ENCODE measurements around the gene MAN2C1. TPM values are rescaled to one million over a fixed set of nuclear protein-coding genes. Genes with fewer than 3 reads are reported as not detected.
A peak's percentile ranks its signal among the peaks of the same experiment; 100 is the strongest.
"Not testable (repeated sequence)": the region's sequence is repeated elsewhere in the genome, so short reads cannot be mapped to it uniquely, and the experiment has no call there.

MAN2C1 gene
- total and polyA plus RNA-seq, 7 donors: 54.0 to 124 (median 86.5) TPM

DNA sequence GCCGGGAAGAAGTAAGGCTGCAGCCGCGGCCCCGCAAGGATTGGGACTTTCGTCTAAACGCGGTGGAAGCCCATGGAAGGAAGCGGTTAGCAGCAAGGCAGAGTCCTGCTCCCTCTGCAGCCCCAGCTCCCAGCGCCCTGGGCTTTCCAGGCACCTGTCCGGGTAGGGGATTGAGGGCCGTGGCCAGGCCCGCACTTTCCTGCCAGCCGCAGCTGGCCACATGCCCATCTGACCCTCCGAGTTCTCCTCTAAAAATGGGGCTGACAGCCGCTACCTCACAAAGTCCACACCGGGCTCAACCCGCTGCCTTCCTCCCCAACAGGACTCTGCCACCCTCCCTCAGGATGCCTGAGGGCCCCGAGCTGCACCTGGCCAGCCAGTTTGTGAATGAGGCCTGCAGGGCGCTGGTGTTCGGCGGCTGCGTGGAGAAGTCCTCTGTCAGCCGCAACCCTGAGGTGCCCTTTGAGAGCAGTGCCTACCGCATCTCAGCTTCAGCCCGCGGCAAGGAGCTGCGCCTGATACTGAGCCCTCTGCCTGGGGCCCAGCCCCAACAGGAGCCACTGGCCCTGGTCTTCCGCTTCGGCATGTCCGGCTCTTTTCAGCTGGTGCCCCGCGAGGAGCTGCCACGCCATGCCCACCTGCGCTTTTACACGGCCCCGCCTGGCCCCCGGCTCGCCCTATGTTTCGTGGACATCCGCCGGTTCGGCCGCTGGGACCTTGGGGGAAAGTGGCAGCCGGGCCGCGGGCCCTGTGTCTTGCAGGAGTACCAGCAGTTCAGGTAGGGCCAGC, 19.7 kb downstream of the MAN2C1 start:
- DNase-seq (peak in 1 of 2 donors; percentile 58), ATAC-seq (peak; percentile 9 to 33 (median 14))
- Histone ChIP-seq H3K27ac (no peak overlapping the region), H3K9me3 (no peaks in the 10 kb centered on the region), H3K4me1 (peaks cover 8% of the 10 kb centered on the region), H3K36me3 (ENCODE audit: insufficient read depth in 1 of 2, low read depth in 1 of 2) (no peaks in the 10 kb centered on the region), H3K4me3 (peak overlapping the region; percentile 96), H3K27me3 (ENCODE audit: insufficient read depth in 3 of 3, low read length in 2 of 3) (no peaks in the 10 kb centered on the region)
- TF ChIP-seq, protein P1, sequence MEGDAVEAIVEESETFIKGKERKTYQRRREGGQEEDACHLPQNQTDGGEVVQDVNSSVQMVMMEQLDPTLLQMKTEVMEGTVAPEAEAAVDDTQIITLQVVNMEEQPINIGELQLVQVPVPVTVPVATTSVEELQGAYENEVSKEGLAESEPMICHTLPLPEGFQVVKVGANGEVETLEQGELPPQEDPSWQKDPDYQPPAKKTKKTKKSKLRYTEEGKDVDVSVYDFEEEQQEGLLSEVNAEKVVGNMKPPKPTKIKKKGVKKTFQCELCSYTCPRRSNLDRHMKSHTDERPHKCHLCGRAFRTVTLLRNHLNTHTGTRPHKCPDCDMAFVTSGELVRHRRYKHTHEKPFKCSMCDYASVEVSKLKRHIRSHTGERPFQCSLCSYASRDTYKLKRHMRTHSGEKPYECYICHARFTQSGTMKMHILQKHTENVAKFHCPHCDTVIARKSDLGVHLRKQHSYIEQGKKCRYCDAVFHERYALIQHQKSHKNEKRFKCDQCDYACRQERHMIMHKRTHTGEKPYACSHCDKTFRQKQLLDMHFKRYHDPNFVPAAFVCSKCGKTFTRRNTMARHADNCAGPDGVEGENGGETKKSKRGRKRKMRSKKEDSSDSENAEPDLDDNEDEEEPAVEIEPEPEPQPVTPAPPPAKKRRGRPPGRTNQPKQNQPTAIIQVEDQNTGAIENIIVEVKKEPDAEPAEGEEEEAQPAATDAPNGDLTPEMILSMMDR (IDR thresholded peaks at IDR 0.05): no peak
- intact Hi-C loops (cut with DNase I): no loop called here
- WGBS, 3 donors: 33 to 36% (median 33%) methylated on average over 45 to 46 of the region's 46 CpGs

GRCh38 chr15:75348034-75348561, 20.3 kb downstream of the MAN2C1 start:
- no peaks in the 10 kb centered on the region for H3K9me3 ChIP-seq
- no peaks in the 10 kb centered on the region for H3K27me3 ChIP-seq (ENCODE audit: insufficient read depth in 3 of 3, low read length in 2 of 3)
- DNase-seq (peak in 1 of 2 donors; percentile 64), ATAC-seq (peak; percentile 25 to 52 (median 42))
- TF ChIP-seq, protein P1 (IDR thresholded peaks at IDR 0.05): no peak
- intact Hi-C loops (cut with DNase I): no loop called here
- H3K4me1 ChIP-seq: peaks cover 8% of the 10 kb centered on the region
- H3K4me3 ChIP-seq: peak overlapping the region; percentile 96
- peak overlapping the region; percentile 74 for H3K27ac ChIP-seq
- WGBS, 3 donors: 0 to 1% (median 1%) methylated on average over 29 to 45 of the region's 45 CpGs
- no peaks in the 10 kb centered on the region for H3K36me3 ChIP-seq (ENCODE audit: insufficient read depth in 1 of 2, low read depth in 1 of 2)

- Histone ChIP-seq H3K4me3 (peak overlapping the region; percentile 96), H3K27me3 (ENCODE audit: insufficient read depth in 3 of 3, low read length in 2 of 3) (no peaks in the 10 kb centered on the region), H3K36me3 (ENCODE audit: insufficient read depth in 1 of 2, low read depth in 1 of 2) (no peaks in the 10 kb centered on the region), H3K27ac (peak overlapping the region; percentile 74), H3K4me1 (peaks cover 8% of the 10 kb centered on the region), H3K9me3 (no peaks in the 10 kb centered on the region)
- WGBS, 3 donors: 1% methylated on average over 42 to 65 of the region's 65 CpGs
- intact Hi-C loops (cut with DNase I): no loop called here
- TF ChIP-seq, protein P1 (IDR thresholded peaks at IDR 0.05): no peak
- ATAC-seq: peak; percentile 70 to 88 (median 76)
- peak; percentile 65 to 86 for DNase-seq
Measured at GRCh38 chr15:75347222-75348033, 21.0 kb downstream of the MAN2C1 start.

DNA sequence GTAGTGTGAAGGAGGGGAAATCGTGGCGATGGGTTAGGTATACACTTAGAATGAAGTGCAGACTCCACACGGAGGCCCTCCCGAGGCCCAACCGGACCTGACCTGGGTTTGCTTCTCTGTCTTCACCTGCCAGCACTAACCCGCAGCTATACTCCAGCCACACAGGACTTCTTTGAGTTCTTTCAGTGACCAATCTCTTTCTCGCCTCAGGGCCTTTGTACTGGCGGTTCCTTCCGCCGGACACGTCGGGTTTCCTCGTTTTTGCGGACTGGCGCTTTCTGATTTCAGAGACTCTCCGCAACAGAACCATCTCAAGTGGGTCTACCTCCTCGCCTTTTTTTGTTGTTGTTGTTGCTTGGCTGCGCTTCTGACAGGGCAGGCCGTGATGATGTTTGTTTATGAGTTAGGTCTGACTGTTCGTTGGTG, 21.6 kb downstream of the MAN2C1 start, which contains the start of gene NEIL1:
NEIL1 (plus strand) TSS at position 244 of the 426 bp plus-strand sequence. CDS start 1,867 bp downstream, outside the sequence.
- ATAC-seq: peak in 2 of 4 donors; percentile 1 to 6
- WGBS, 3 donors: 24 to 31% (median 28%) methylated on average over 20 of the region's 20 CpGs
- TF ChIP-seq, protein P1 (IDR thresholded peaks at IDR 0.05): no peak
- Histone ChIP-seq H3K9me3 (no peaks in the 10 kb centered on the region), H3K4me3 (peak within 1 kb of the TSS; percentile 96), H3K36me3 (ENCODE audit: insufficient read depth in 1 of 2, low read depth in 1 of 2) (peaks cover 0 to 1% of the 10 kb centered on the region in 2 donors), H3K27ac (peak within 1 kb of the TSS; percentile 74), H3K4me1 (peaks cover 8% of the 10 kb centered on the region), H3K27me3 (ENCODE audit: insufficient read depth in 3 of 3, low read length in 2 of 3) (no peaks in the 10 kb centered on the region)
- peak in 1 of 2 donors; percentile 48 for DNase-seq
- intact Hi-C loops (cut with DNase I): no loop called here

- H3K4me3 ChIP-seq; H3K4me1 ChIP-seq; ATAC-seq; H3K27ac ChIP-seq; intact Hi-C loops (cut with DNase I); H3K27me3 ChIP-seq (ENCODE audit: insufficient read depth in 3 of 3, low read length in 2 of 3); H3K9me3 ChIP-seq: not testable (repeated sequence)
- peak in 1 of 2 donors; percentile 32 for DNase-seq
- peaks cover 0 to 25% of the 10 kb centered on the region in 2 donors for H3K36me3 ChIP-seq (ENCODE audit: insufficient read depth in 1 of 2, low read depth in 1 of 2)
- WGBS, 3 donors: 54 to 61% (median 55%) methylated on average over 8 of the region's 8 CpGs
Measured at GRCh38 chr15:75343953-75344352, 24.5 kb downstream of the MAN2C1 start.
